ENCODE data around the gene SLC24A5. TPM values are rescaled to one million over a fixed set of nuclear protein-coding genes. Genes with fewer than 3 reads are reported as not detected.

The SLC24A5 gene
- total and polyA plus RNA-seq, 2 donors (not counting 3 experiments of a cell fraction or from before 2014, with no cell fraction given), result not detected

GRCh38 chr15:48103647-48104046 lies 17.1 kb upstream of the SLC24A5 start:
- dilution Hi-C loops (cut with MboI; ENCODE audit: extremely low pct_ligation_motif_present, low sequenced_read_pairs), result no loop called here
- no peak overlapping the region for H2AFZ ChIP-seq (ENCODE audit: low read depth, low read length)
- no peaks in the 10 kb centered on the region for H3K79me2 ChIP-seq (ENCODE audit: control insufficient read depth, insufficient read depth, low read length)
- no peaks in the 10 kb centered on the region for H4K20me1 ChIP-seq (replicated peaks; ENCODE audit: control insufficient read depth, extremely low read depth, insufficient read depth, low read length)
- no peaks in the 10 kb centered on the region for H3K36me3 ChIP-seq (ENCODE audit: control insufficient read depth in 2 of 2, extremely low read depth in 1 of 2, insufficient read depth in 2 of 2, low read length in 2 of 2)
- DNase-seq (ENCODE audit: low read depth, low spot score), result no peak
- no peak overlapping the region for H3K4me3 ChIP-seq (replicated peaks in 1 of 3; ENCODE audit: insufficient read depth in 1 of 3, low read depth in 1 of 3, low read length in 3 of 3)
- H3K9me3 ChIP-seq (replicated peaks; ENCODE audit: control insufficient read depth, insufficient read depth, low read length), result no peaks in the 10 kb centered on the region
- no peaks in the 10 kb centered on the region for H3K4me1 ChIP-seq (ENCODE audit: control insufficient read depth, extremely low read depth, insufficient read depth, low read length)
- no peaks in the 10 kb centered on the region for H3K9me1 ChIP-seq (replicated peaks; ENCODE audit: control insufficient read depth, extremely low read depth, insufficient read depth, low read length)
- BruUV-seq (replicated peaks), result no TSS peak
- TF ChIP-seq FOS (IDR thresholded peaks at IDR 0.05; ENCODE audit: borderline replicate concordance, insufficient read depth, low read length) (no peak), POLR2A (IDR thresholded peaks at IDR 0.05; ENCODE audit: low read depth, low read length) (no peak), MYC (IDR thresholded peaks at IDR 0.05; ENCODE audit: low read depth, low read length) (no peak), JUN (IDR thresholded peaks at IDR 0.05; ENCODE audit: borderline replicate concordance, insufficient read depth, insufficient read length, low read depth) (no peak), MAX (IDR thresholded peaks at IDR 0.05; ENCODE audit: insufficient read depth, insufficient read length) (no peak), POLR2AphosphoS5 (IDR thresholded peaks at IDR 0.05; ENCODE audit: insufficient read depth, low read depth, low read length) (no peak), CTCF (IDR thresholded peaks at IDR 0.05; ENCODE audit: extremely low read depth in 1 of 2, insufficient read depth in 1 of 2, low read depth in 1 of 2, low read length in 2 of 2) (no peak), GATA2 (IDR thresholded peaks at IDR 0.05; ENCODE audit: insufficient read depth, insufficient read length, low read depth, low read length) (no peak), EZH2 (IDR thresholded peaks at IDR 0.05; ENCODE audit: borderline replicate concordance, low read depth, low read length, severe bottlenecking) (no peak)
- H3K27ac ChIP-seq (ENCODE audit: insufficient read depth, low read depth, low read length), result no peak overlapping the region
- no peak overlapping the region for H3K4me2 ChIP-seq (ENCODE audit: insufficient read depth, low read length)
- H3K27me3 ChIP-seq (ENCODE audit: control insufficient read depth in 2 of 2, insufficient read depth in 2 of 2, low read length in 2 of 2), result peaks cover 9 to 20% of the 10 kb centered on the region in 2 experiments
- CTCF ChIA-PET, result interaction anchor here (2.2 kb wide), 1 partner anchor 10 kb away, joined by 4 read pairs; no protein-coding TSS in a partner anchor
- FAIRE-seq, result no peak
- POLR2A ChIA-PET, result no interaction called here
- intact Hi-C loops (cut with micrococcal nuclease), result no loop called here
- H3K9ac ChIP-seq (replicated peaks; ENCODE audit: extremely low read depth, insufficient read depth, low read length), result no peak overlapping the region

All from endothelial cell of umbilical vein (primary cell).